Fibroblast of lung (primary cell): ENCODE measurements around the gene AXIN2.

Experiments
- CTCF ChIP-seq, 2 donors: IDR thresholded peaks in 1 of 2; conservative IDR thresholded peaks in 1 of 2; 1 replicate in 1 of 2; 2 replicates in 1 of 2; pipeline ENCODE4 v1.5.1; 2011 to 2012; ENCODE audit warnings: low read length in 2 of 2, control low read depth in 1 of 2, inconsistent platforms in 1 of 2, low read depth in 1 of 2, mild to moderate bottlenecking in 1 of 2
- EZH2 ChIP-seq: IDR thresholded peaks from 2 replicates; pipeline ENCODE4 v1.5.1; 2012; ENCODE audit warnings: low read length, control low read depth, mild to moderate bottlenecking; ENCODE audit errors: missing control alignments

GRCh38 chr17:65518256-65518655, 43.2 kb downstream of the AXIN2 start:
- TF ChIP-seq CTCF (conservative IDR thresholded peaks at IDR 0.05 in 1 of 2, IDR thresholded peaks at IDR 0.05 in 1 of 2; ENCODE audit: low read depth in 1 of 2, low read length in 2 of 2) (no peak), EZH2 (no peak)
